ENCODE data around the gene RLN3. TPM values are rescaled to one million over a fixed set of nuclear protein-coding genes. Genes with fewer than 3 reads are reported as not detected.

RLN3 gene
- total and polyA plus RNA-seq, 9 of the 15 experiments (the other 6 are each of a cell fraction or from before 2014, with no cell fraction given), result 0.31 to 1.2 (median 0.71) TPM; not detected in 6

DNA sequence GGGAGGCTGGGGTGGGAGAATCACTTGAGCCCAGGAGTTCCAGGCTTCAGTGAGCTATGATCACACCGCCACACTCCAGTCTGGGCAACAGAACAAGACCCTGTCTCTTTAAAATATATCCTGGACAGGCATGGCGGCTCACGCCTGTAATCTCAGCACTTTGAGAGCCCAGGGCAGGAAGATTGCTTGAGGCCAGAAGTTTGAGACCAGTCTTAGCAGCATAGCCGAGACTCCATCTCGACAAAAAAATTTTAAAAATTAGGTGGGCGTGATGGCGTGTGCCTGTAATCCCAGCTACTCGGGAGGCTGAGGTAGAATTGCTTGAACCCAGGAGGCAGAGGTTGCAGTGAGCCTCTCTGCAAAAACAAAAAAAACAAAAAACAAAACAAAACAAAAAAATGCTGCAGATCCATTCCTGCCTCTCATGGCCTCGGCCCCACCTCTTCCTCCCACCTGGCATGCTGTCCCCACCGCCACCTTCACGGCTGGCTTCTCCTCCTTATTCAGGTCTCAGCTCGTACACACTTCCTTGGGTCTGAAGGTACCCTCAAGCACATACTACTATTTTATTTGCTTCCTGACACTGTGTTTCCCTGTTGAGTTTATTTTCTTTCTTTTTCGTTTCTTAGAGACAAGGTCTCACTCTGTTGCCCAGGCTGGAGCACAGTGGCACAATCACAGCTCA is 27.1 kb upstream of the RLN3 start:
- no TSS peak for BruUV-seq (replicated peaks)
- Histone ChIP-seq H3K9ac (ENCODE audit: insufficient read depth in 1 of 2, low read depth in 2 of 2, low read length in 2 of 2) (peak overlapping the region in 1 of 2 experiments; percentile 3; a peak in 1 of 4 replicates), H3K4me3 (no peak overlapping the region), H3K27me3 (ENCODE audit: control insufficient read depth in 2 of 2, insufficient read depth in 2 of 2, low read length in 2 of 2) (no peaks in the 10 kb centered on the region), H2AFZ (ENCODE audit: low read depth, low read length) (no peak overlapping the region), H3K36me3 (ENCODE audit: control insufficient read depth, insufficient read depth, low read length) (peaks cover 34% of the 10 kb centered on the region; the same call in 2 of the 3 replicates), H3K4me2 (ENCODE audit: insufficient read depth, low read length) (no peak overlapping the region), H3K9me3 (replicated peaks; ENCODE audit: control insufficient read depth, insufficient read depth, low read depth, low read length) (no peaks in the 10 kb centered on the region), H3K9me1 (ENCODE audit: control insufficient read depth, insufficient read depth, low read length) (no peaks in the 10 kb centered on the region), H3K79me2 (ENCODE audit: control insufficient read depth, insufficient read depth, low read length) (peaks cover 67% of the 10 kb centered on the region), H3K27ac (ENCODE audit: extremely low read depth, low read depth, low read length) (no peak overlapping the region), H3K4me1 (replicated peaks in 1 of 2; ENCODE audit: control insufficient read depth in 2 of 2, insufficient read depth in 2 of 2, low read length in 2 of 2) (peaks cover 26 to 28% of the 10 kb centered on the region in 2 experiments), H4K20me1 (replicated peaks; ENCODE audit: control insufficient read depth, insufficient read depth, low read length) (no peaks in the 10 kb centered on the region)
- FAIRE-seq (no peak), ATAC-seq (no peak), DNase-seq (ENCODE audit: extremely low read depth in 1 of 4, low spot score in 3 of 4) (no peak)
- 87% methylated on average over 13 of the region's 13 CpGs for WGBS (ENCODE audit: insufficient coverage, low coverage, missing lambda C conversion rate)
- POLR2A ChIA-PET, result interaction anchor here (0.6 kb wide), 2 partner anchors 30 to 40 kb away, joined by 3 to 4 read pairs; no protein-coding TSS in a partner anchor
- in situ Hi-C loops (cut with MboI), result no loop called here
- intact Hi-C loops (cut with micrococcal nuclease), result no loop called here
- CTCF ChIA-PET (ENCODE audit: low intra/inter-chr PET ratio), result no interaction called here
- no peak for TF ChIP-seq ARNT (IDR thresholded peaks at IDR 0.05)
- TF ChIP-seq, protein P1, sequence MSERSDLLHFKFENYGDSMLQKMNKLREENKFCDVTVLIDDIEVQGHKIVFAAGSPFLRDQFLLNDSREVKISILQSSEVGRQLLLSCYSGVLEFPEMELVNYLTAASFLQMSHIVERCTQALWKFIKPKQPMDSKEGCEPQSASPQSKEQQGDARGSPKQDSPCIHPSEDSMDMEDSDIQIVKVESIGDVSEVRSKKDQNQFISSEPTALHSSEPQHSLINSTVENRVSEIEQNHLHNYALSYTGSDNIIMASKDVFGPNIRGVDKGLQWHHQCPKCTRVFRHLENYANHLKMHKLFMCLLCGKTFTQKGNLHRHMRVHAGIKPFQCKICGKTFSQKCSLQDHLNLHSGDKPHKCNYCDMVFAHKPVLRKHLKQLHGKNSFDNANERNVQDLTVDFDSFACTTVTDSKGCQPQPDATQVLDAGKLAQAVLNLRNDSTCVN (CRISPR knock-in tag; IDR thresholded peaks at IDR 0.05), result no peak
- TF ChIP-seq, protein P2, sequence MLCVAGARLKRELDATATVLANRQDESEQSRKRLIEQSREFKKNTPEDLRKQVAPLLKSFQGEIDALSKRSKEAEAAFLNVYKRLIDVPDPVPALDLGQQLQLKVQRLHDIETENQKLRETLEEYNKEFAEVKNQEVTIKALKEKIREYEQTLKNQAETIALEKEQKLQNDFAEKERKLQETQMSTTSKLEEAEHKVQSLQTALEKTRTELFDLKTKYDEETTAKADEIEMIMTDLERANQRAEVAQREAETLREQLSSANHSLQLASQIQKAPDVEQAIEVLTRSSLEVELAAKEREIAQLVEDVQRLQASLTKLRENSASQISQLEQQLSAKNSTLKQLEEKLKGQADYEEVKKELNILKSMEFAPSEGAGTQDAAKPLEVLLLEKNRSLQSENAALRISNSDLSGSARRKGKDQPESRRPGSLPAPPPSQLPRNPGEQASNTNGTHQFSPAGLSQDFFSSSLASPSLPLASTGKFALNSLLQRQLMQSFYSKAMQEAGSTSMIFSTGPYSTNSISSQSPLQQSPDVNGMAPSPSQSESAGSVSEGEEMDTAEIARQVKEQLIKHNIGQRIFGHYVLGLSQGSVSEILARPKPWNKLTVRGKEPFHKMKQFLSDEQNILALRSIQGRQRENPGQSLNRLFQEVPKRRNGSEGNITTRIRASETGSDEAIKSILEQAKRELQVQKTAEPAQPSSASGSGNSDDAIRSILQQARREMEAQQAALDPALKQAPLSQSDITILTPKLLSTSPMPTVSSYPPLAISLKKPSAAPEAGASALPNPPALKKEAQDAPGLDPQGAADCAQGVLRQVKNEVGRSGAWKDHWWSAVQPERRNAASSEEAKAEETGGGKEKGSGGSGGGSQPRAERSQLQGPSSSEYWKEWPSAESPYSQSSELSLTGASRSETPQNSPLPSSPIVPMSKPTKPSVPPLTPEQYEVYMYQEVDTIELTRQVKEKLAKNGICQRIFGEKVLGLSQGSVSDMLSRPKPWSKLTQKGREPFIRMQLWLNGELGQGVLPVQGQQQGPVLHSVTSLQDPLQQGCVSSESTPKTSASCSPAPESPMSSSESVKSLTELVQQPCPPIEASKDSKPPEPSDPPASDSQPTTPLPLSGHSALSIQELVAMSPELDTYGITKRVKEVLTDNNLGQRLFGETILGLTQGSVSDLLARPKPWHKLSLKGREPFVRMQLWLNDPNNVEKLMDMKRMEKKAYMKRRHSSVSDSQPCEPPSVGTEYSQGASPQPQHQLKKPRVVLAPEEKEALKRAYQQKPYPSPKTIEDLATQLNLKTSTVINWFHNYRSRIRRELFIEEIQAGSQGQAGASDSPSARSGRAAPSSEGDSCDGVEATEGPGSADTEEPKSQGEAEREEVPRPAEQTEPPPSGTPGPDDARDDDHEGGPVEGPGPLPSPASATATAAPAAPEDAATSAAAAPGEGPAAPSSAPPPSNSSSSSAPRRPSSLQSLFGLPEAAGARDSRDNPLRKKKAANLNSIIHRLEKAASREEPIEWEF (CRISPR knock-in tag; IDR thresholded peaks at IDR 0.05), result no peak
- no peak for TF ChIP-seq GABPB2 (CRISPR knock-in tag; conservative IDR thresholded peaks at IDR 0.05)
- no peak for TF ChIP-seq ZNF263 (CRISPR knock-in tag; IDR thresholded peaks at IDR 0.05; ENCODE audit: borderline replicate concordance)
- TF ChIP-seq CBX1 (IDR thresholded peaks at IDR 0.05; ENCODE audit: low read depth), result no peak
- TF ChIP-seq, protein P3, sequence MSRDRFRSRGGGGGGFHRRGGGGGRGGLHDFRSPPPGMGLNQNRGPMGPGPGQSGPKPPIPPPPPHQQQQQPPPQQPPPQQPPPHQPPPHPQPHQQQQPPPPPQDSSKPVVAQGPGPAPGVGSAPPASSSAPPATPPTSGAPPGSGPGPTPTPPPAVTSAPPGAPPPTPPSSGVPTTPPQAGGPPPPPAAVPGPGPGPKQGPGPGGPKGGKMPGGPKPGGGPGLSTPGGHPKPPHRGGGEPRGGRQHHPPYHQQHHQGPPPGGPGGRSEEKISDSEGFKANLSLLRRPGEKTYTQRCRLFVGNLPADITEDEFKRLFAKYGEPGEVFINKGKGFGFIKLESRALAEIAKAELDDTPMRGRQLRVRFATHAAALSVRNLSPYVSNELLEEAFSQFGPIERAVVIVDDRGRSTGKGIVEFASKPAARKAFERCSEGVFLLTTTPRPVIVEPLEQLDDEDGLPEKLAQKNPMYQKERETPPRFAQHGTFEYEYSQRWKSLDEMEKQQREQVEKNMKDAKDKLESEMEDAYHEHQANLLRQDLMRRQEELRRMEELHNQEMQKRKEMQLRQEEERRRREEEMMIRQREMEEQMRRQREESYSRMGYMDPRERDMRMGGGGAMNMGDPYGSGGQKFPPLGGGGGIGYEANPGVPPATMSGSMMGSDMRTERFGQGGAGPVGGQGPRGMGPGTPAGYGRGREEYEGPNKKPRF (IDR thresholded peaks at IDR 0.05; ENCODE audit: low read depth, low read length), result no peak
- TF ChIP-seq EZH2 (IDR thresholded peaks at IDR 0.05; ENCODE audit: borderline replicate concordance, low read depth, low read length), result no peak
- TF ChIP-seq, protein P4, sequence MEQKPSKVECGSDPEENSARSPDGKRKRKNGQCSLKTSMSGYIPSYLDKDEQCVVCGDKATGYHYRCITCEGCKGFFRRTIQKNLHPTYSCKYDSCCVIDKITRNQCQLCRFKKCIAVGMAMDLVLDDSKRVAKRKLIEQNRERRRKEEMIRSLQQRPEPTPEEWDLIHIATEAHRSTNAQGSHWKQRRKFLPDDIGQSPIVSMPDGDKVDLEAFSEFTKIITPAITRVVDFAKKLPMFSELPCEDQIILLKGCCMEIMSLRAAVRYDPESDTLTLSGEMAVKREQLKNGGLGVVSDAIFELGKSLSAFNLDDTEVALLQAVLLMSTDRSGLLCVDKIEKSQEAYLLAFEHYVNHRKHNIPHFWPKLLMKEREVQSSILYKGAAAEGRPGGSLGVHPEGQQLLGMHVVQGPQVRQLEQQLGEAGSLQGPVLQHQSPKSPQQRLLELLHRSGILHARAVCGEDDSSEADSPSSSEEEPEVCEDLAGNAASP (IDR thresholded peaks at IDR 0.05), result no peak
- TF ChIP-seq, protein P5, sequence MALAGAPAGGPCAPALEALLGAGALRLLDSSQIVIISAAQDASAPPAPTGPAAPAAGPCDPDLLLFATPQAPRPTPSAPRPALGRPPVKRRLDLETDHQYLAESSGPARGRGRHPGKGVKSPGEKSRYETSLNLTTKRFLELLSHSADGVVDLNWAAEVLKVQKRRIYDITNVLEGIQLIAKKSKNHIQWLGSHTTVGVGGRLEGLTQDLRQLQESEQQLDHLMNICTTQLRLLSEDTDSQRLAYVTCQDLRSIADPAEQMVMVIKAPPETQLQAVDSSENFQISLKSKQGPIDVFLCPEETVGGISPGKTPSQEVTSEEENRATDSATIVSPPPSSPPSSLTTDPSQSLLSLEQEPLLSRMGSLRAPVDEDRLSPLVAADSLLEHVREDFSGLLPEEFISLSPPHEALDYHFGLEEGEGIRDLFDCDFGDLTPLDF (CRISPR knock-in tag; IDR thresholded peaks at IDR 0.05), result no peak

All from K562 (cell line).